GM12875 (cell line): ENCODE data around the gene NUP160.
"Not testable (repeated sequence)": the region's sequence is repeated elsewhere in the genome, so short reads cannot be mapped to it uniquely, and the experiment has no call there.

ENCODE experiments used
- H3K4me3 ChIP-seq: one replicate; pipeline ENCODE4 v1.5.1; 2011; ENCODE audit warnings: low read depth, low read length, control low read depth
- CTCF ChIP-seq: IDR thresholded peaks from 2 replicates; pipeline ENCODE4 v1.5.1; 2011; ENCODE audit warnings: low read depth, mild to moderate bottlenecking, control low read depth, inconsistent platforms, low read length, moderate library complexity, borderline replicate concordance; ENCODE audit not compliant: insufficient read depth

The NUP160 gene

GRCh38 chr11:47800759-47801158 lies 47.4 kb downstream of the NUP160 start:
- no peak overlapping the region for H3K4me3 ChIP-seq
- no peak for TF ChIP-seq CTCF

- no peak for TF ChIP-seq CTCF
- H3K4me3 ChIP-seq = no peak overlapping the region
These were observed 50.5 kb downstream of the NUP160 start for GRCh38 chr11:47797633-47798032.

- no peak overlapping the region for H3K4me3 ChIP-seq
- TF ChIP-seq CTCF = no peak
These were observed 56.2 kb downstream of the NUP160 start for GRCh38 chr11:47791774-47792430.

GRCh38 chr11:47790017-47790416 lies 58.1 kb downstream of the NUP160 start:
- not testable (repeated sequence) for H3K4me3 ChIP-seq

GRCh38 chr11:47788181-47788580 lies 60.0 kb downstream of the NUP160 start:
- no peak for TF ChIP-seq CTCF

GRCh38 chr11:47786373-47786772 lies 61.8 kb downstream of the NUP160 start:
- no peak for TF ChIP-seq CTCF
- no peak overlapping the region for H3K4me3 ChIP-seq

More at GRCh38 chr11:47788181-47788580, 60.0 kb downstream of the NUP160 start:
- H3K4me3 ChIP-seq = no peak overlapping the region

GRCh38 chr11:47784785-47785381 lies 63.3 kb downstream of the NUP160 start:
- no peak for TF ChIP-seq CTCF
- no peak overlapping the region for H3K4me3 ChIP-seq
